Suprapubic skin (tissue), 3 donors: ENCODE measurements around the gene RNASE4.

Experiments used
- EP300 ChIP-seq: sonication (generic); formaldehyde crosslinking; IDR thresholded peaks from one replicate; pipeline ENCODE4 v1.6.1; 2017; ENCODE audit warnings: antibody characterized with exemption
- POLR2A ChIP-seq, 2 donors: fragments of 450-650 bp; IDR thresholded peaks; one replicate each; pipeline ENCODE4 v1.6.1; 2017; ENCODE audit warnings: antibody characterized with exemption in 2 of 2, mild to moderate bottlenecking in 2 of 2, moderate library complexity in 2 of 2
- TF ChIP-seq, protein P1 (sequence below), 2 donors: fragments of 200-600 bp in 1 of 2; fragments of 450-650 bp in 1 of 2; sonication (generic) in 1 of 2; IDR thresholded peaks; one replicate each; pipeline ENCODE4 v1.5.1; 2016 to 2019; ENCODE audit warnings: antibody characterized with exemption in 2 of 2, mild to moderate bottlenecking in 1 of 2, moderate library complexity in 1 of 2

DNA sequence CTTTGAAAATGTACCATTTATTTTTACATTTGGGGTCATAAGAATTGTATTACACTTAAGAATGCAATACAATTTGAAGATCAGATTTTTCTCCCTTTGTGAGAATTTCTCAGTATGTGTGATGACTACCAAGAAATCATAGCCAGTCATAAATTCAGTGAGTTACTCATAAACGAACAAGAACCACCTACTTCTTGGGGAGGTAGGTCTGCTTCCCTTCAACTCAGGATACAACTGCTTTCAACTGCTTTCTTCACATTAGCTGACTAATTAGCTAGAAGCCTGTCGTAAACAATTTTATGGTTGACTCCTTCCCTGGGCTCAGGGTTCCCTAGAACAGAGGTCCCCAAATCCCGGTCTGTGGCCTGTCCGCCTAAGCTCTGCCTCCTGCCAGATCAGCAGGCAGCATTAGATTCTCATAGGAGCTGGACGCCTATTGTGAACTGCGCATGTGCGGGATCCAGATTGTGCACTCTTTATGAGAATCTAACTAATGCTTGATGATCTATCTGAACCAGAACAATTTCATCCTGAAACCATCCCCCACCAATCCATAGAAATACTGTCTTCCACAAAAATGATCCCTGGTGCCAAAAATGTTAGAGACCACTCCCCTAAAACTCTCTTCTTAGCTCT is 7.9 kb downstream of the RNASE4 start:
- TF ChIP-seq, protein P1, sequence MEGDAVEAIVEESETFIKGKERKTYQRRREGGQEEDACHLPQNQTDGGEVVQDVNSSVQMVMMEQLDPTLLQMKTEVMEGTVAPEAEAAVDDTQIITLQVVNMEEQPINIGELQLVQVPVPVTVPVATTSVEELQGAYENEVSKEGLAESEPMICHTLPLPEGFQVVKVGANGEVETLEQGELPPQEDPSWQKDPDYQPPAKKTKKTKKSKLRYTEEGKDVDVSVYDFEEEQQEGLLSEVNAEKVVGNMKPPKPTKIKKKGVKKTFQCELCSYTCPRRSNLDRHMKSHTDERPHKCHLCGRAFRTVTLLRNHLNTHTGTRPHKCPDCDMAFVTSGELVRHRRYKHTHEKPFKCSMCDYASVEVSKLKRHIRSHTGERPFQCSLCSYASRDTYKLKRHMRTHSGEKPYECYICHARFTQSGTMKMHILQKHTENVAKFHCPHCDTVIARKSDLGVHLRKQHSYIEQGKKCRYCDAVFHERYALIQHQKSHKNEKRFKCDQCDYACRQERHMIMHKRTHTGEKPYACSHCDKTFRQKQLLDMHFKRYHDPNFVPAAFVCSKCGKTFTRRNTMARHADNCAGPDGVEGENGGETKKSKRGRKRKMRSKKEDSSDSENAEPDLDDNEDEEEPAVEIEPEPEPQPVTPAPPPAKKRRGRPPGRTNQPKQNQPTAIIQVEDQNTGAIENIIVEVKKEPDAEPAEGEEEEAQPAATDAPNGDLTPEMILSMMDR (IDR thresholded peaks at IDR 0.05) = no peak
- TF ChIP-seq POLR2A (IDR thresholded peaks at IDR 0.05) (no peak), EP300 (no peak)
